Measurements from ENCODE around the gene C1GALT1. TPM values are rescaled to one million over a fixed set of nuclear protein-coding genes. Genes with fewer than 3 reads are reported as not detected.
"Not testable (repeated sequence)": the region's sequence is repeated elsewhere in the genome, so short reads cannot be mapped to it uniquely, and the experiment has no call there.

The C1GALT1 gene
- total RNA-seq, 1 donor from 2014 or later = 7.5 TPM

- DNase-seq (ENCODE audit: low read depth in 2 of 2) = no peak
Observed at GRCh38 chr7:7169296-7169695, 13.0 kb upstream of the C1GALT1 start.

DNA sequence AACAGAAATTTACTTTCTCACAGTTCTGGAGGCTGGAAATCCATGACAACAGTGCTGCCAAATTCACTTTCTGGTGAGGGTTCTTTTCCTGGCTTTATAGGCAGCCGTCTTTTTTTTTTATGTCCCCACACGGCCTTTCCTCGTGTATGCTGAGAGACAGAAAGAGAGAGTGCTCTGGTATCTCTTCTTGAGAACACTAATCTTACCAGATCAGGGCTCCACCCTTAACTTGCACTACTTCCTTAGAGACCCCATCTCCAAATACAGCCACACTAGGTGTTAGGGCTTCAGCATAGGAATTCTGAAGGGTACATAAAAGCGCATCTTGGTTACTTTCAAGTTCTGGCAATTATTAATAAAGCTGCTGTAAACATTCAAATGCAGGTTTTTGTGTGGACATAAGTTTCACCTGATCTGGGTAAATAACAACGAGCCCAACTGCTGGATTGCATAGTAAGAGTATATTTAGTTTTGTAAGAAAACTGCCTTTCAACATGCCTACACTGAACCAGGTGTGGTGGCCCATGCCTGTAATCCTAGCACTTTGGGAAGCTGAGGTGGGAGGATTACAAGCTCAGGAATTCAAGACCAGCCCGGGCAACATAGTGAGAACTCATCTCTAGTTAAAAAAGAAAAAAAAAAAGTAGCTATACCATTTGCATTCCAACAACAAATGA lies 8.2 kb upstream of the C1GALT1 start:
- no peak for DNase-seq (ENCODE audit: low read depth in 2 of 2)

GRCh38 chr7:7175075-7175695 lies 7.2 kb upstream of the C1GALT1 start:
- DNase-seq (ENCODE audit: low read depth in 2 of 2) = no peak

GRCh38 chr7:7176406-7177043 lies 5.8 kb upstream of the C1GALT1 start:
- DNase-seq (ENCODE audit: low read depth in 2 of 2) = peak; percentile 48 to 91

GRCh38 chr7:7177044-7177517 lies 5.3 kb upstream of the C1GALT1 start:
- DNase-seq (ENCODE audit: low read depth in 2 of 2) = peak; percentile 30 to 84

DNA sequence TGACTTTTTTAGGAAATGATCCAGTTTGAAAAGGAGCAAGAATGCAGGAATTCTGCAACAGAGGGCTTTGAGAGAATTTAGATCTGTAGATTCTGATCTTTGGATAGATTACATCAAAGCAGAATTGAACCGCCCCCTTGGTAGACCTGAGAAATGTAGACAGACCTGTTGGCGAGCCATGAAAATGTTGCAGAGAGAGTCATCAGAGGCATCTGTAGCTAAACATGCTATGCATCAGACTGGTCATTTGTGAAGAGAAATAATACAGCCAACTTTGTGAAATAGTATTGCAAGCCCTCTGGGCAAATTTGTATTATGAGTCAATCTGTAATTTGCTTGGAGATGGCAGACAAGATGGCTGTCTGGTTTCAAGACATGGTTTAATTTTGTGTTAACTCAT lies 4.3 kb upstream of the C1GALT1 start:
- DNase-seq (ENCODE audit: low read depth in 2 of 2) = no peak

GRCh38 chr7:7178906-7179305 lies 3.4 kb upstream of the C1GALT1 start:
- DNase-seq (ENCODE audit: low read depth in 2 of 2) = no peak

- no peak for DNase-seq (ENCODE audit: low read depth in 2 of 2)
Observed at GRCh38 chr7:7180725-7181449, 1.5 kb upstream of the C1GALT1 start.

DNA sequence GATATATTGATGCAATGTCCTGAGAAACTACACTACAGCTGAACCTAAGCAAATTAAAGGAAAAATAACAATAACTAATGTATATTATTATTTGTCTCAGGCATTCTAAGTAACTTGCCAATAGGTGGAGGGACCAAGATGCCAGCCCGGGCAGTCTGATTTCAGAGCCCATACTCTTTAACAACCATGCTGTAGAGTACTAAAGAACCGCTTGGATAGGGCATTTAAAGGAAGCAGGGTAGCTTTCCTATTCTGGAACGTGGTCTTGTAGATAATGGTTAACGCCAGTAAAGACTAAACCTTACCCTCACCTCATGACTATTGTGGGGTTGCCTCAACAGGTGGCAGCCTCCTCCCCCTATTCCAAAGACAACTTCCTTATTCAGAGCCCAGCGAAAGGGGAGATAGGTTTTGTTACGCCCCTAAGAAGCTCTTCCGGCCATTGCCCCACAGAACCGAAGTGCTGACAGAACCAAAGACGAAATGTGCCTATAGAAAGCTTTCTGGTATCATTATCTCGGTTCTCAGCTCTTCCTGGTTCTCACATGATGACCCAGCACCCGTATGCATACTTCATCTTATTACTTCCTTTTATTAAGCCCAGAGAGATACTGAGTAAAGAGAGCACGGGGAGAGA lies 707 bp upstream of the C1GALT1 start:
- DNase-seq (ENCODE audit: low read depth in 2 of 2) = peak; percentile 48 to 56

GRCh38 chr7:7183061-7183837 lies 905 bp downstream of the C1GALT1 start:
- DNase-seq (ENCODE audit: low read depth in 2 of 2) = peak; percentile 48 to 49

GRCh38 chr7:7183838-7184463 lies 1.6 kb downstream of the C1GALT1 start:
- peak; percentile 14 to 28 for DNase-seq (ENCODE audit: low read depth in 2 of 2)

- no peak for DNase-seq (ENCODE audit: low read depth in 2 of 2)
Observed at GRCh38 chr7:7185371-7185989, 3.1 kb downstream of the C1GALT1 start.

- DNase-seq (ENCODE audit: low read depth in 2 of 2) = no peak
Observed at GRCh38 chr7:7188091-7188490, 5.7 kb downstream of the C1GALT1 start.

DNA sequence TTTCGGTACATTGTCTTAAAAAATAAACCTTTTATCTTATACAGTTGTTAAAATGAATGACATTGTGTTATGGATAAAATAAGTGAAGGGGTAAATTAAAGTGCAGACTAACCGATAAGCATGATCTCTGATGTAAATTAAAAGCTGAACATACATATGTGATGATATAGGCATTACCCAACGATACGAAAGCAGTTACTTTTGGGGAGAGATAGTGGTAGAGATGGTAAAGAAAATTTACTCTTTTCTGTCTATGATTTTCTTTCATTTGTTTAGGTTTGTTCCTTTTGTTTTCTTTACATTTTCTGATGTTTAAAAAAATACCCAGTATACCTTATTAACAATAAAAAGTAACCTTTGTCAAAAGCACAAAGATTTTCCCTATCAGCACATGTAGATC lies 6.4 kb downstream of the C1GALT1 start:
- DNase-seq (ENCODE audit: low read depth in 2 of 2) = no peak

GRCh38 chr7:7190142-7190541 lies 7.8 kb downstream of the C1GALT1 start:
- peak in 1 of 2 donors; percentile 9 for DNase-seq (ENCODE audit: low read depth in 2 of 2)

- no peak for DNase-seq (ENCODE audit: low read depth in 2 of 2)
Observed at GRCh38 chr7:7191137-7191536, 8.8 kb downstream of the C1GALT1 start.

- not testable (repeated sequence) for DNase-seq (ENCODE audit: low read depth in 2 of 2)
Observed at GRCh38 chr7:7192798-7193788, 10.7 kb downstream of the C1GALT1 start.

GRCh38 chr7:7199592-7199991 lies 17.2 kb downstream of the C1GALT1 start:
- DNase-seq (ENCODE audit: low read depth in 2 of 2) = not testable (repeated sequence)

DNA sequence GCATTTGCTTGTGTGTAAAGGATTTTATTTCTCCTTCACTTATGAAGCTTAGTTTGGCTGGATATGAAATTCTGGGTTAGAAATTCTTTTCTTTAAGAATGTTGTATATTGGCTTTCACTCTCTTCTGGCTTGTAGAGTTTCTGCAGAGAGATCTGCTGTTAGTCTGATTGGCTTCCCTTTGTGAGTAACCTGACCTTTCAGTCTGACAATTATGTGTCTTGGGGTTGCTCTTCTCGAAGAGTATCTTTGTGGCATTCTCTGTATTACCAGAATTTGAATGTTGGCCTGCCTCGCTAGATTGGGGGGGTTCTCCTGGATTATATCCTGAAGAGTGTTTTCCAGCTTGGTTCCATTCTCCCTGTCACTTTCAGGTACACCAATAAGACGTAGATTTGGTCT lies 17.9 kb downstream of the C1GALT1 start:
- not testable (repeated sequence) for DNase-seq (ENCODE audit: low read depth in 2 of 2)

Measured in lung microvascular endothelial cell (primary cell).